Lower leg skin (tissue), 4 donors: Measurements from ENCODE around the gene SEMA3B. TPM values are rescaled to one million over a fixed set of nuclear protein-coding genes. Genes with fewer than 3 reads are reported as not detected.
"Not testable (repeated sequence)": the region's sequence is repeated elsewhere in the genome, so short reads cannot be mapped to it uniquely, and the experiment has no call there.

Experiments used
- DNase-seq, 2 donors: peaks; one replicate each; pipeline ENCODE4 v3.0.0-alpha.2; 2019; ENCODE audit warnings: low spot score in 2 of 2
- H3K4me3 ChIP-seq: fragments of 200-600 bp; sonication (generic); 2 replicates; pipeline ENCODE4 v1.5.1; 2017; ENCODE audit warnings: mild to moderate bottlenecking, low read depth; ENCODE audit not compliant: poor library complexity, severe bottlenecking
- POLR2A ChIP-seq, 2 donors: fragments of 450-650 bp; IDR thresholded peaks; one replicate each; pipeline ENCODE4 v1.6.1; 2016 to 2017; ENCODE audit warnings: antibody characterized with exemption in 2 of 2, mild to moderate bottlenecking in 1 of 2, moderate library complexity in 1 of 2
- WGBS, 2 donors: methylation state at CpG; one replicate each; pipeline ENCODE4 v1.1.5; 2018; 5-methylcytosine and 5-hydroxymethylcytosine counted together
- intact Hi-C: fragments of 100-400 bp; cut with DNase I; formaldehyde crosslinking; loops from one replicate; pipeline ENCODE4 v1.15.0; 2023; ENCODE audit warnings: low total_unique reads
- total RNA-seq, 4 donors: library from RNA; depleted of rRNA; stranded (reverse); fragments of >200 nt; gene quantifications; one replicate each; pipeline ENCODE4 v1.1.0, GENCODE V29; 2016
- TF ChIP-seq, protein P1 (sequence below), 3 donors: fragments of 450-650 bp; IDR thresholded peaks; one replicate each; pipeline ENCODE4 v1.5.1; 2016; ENCODE audit warnings: antibody characterized with exemption in 3 of 3, mild to moderate bottlenecking in 3 of 3, moderate library complexity in 2 of 3

SEMA3B gene
- total RNA-seq, 4 donors from 2014 or later, result 1.1 to 7.2 (median 3.3) TPM

GRCh38 chr3:50269460-50269859 lies 513 bp downstream of the SEMA3B start:
- H3K4me3 ChIP-seq, result no peak overlapping the region
- 47 to 65% methylated on average over 4 of the region's 4 CpGs for WGBS, 2 donors
- no peak for DNase-seq
- intact Hi-C loops, result no loop called here
- TF ChIP-seq, protein P1, sequence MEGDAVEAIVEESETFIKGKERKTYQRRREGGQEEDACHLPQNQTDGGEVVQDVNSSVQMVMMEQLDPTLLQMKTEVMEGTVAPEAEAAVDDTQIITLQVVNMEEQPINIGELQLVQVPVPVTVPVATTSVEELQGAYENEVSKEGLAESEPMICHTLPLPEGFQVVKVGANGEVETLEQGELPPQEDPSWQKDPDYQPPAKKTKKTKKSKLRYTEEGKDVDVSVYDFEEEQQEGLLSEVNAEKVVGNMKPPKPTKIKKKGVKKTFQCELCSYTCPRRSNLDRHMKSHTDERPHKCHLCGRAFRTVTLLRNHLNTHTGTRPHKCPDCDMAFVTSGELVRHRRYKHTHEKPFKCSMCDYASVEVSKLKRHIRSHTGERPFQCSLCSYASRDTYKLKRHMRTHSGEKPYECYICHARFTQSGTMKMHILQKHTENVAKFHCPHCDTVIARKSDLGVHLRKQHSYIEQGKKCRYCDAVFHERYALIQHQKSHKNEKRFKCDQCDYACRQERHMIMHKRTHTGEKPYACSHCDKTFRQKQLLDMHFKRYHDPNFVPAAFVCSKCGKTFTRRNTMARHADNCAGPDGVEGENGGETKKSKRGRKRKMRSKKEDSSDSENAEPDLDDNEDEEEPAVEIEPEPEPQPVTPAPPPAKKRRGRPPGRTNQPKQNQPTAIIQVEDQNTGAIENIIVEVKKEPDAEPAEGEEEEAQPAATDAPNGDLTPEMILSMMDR (IDR thresholded peaks at IDR 0.05), result no peak
- TF ChIP-seq POLR2A (IDR thresholded peaks at IDR 0.05), result no peak

GRCh38 chr3:50269977-50270413 lies 1.0 kb downstream of the SEMA3B start:
- DNase-seq, result no peak
- TF ChIP-seq, protein P1 (IDR thresholded peaks at IDR 0.05), result no peak
- no peak for TF ChIP-seq POLR2A (IDR thresholded peaks at IDR 0.05)
- WGBS, 2 donors, result 69 to 73% methylated on average over 4 to 8 of the region's 8 CpGs
- no peak overlapping the region for H3K4me3 ChIP-seq
- intact Hi-C loops, result loop anchor here (10.0 kb wide), 1 partner anchor 145 kb away; no protein-coding TSS in a partner anchor

GRCh38 chr3:50270422-50271224 lies 1.7 kb downstream of the SEMA3B start:
- intact Hi-C loops, result loop anchor here (10.0 kb wide), 1 partner anchor 146 kb away; no protein-coding TSS in a partner anchor
- no peak for TF ChIP-seq POLR2A (IDR thresholded peaks at IDR 0.05)
- TF ChIP-seq, protein P1 (IDR thresholded peaks at IDR 0.05), result no peak
- H3K4me3 ChIP-seq, result no peak overlapping the region

DNA sequence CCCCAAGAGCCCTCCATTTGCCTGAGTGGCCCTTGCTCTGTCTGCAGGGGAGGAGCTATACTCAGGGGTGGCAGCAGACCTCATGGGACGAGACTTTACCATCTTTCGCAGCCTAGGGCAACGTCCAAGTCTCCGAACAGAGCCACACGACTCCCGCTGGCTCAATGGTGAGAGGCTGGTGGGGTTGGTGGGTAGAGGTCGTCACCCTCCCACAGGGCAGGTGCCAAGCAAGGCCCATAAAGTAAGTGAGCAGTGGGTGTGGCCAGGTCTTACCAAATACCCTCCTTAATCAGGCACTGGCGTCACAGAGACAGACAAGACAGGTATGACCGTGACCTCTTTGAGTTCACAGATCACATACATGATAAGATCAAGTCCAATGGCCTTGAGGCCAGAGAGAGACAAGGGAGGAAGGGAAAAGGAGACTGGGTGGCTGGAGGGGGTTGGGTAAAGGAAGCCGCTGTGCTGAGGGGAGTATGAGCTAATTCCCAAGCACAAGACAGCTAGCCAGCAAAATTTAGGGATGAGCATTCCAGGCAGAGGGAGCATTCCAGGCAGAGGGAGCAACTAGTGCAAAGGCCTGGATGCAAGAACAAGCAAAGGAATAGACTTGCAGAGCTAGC lies 2.5 kb downstream of the SEMA3B start:
- DNase-seq, result no peak
- WGBS, 2 donors, result 77 to 81% methylated on average over 10 of the region's 10 CpGs
- intact Hi-C loops, result loop anchor here (10.0 kb wide), 1 partner anchor 147 kb away; no protein-coding TSS in a partner anchor
- TF ChIP-seq, protein P1 (IDR thresholded peaks at IDR 0.05), result no peak
- TF ChIP-seq POLR2A (IDR thresholded peaks at IDR 0.05), result no peak
- H3K4me3 ChIP-seq, result no peak overlapping the region

More at GRCh38 chr3:50270422-50271224, 1.7 kb downstream of the SEMA3B start:
- no peak for DNase-seq
- 80% methylated on average over 13 to 19 of the region's 19 CpGs for WGBS, 2 donors

- not testable (repeated sequence) for DNase-seq, H3K4me3 ChIP-seq
- WGBS, 2 donors, result 57 to 66% methylated on average over 10 of the region's 10 CpGs
- intact Hi-C loops, result loop anchor here (2.0 to 10.0 kb wide), 2 partner anchors 46 to 148 kb away; no protein-coding TSS in a partner anchor
Observed at GRCh38 chr3:50272538-50272910, 3.6 kb downstream of the SEMA3B start.
